GM18907 (cell line): ENCODE data around the gene CES3.
A peak's percentile ranks its signal among the peaks of the same experiment; 100 is the strongest.
"Not testable (repeated sequence)": the region's sequence is repeated elsewhere in the genome, so short reads cannot be mapped to it uniquely, and the experiment has no call there.

Source experiments
- ATAC-seq: cut with Tn5 transposase; IDR thresholded peaks from one replicate; pipeline ENCODE4 v1.9.1; 2021; ENCODE audit warnings: mild to moderate bottlenecking, moderate library complexity; ENCODE audit not compliant: unreplicated experiment

The CES3 gene

DNA sequence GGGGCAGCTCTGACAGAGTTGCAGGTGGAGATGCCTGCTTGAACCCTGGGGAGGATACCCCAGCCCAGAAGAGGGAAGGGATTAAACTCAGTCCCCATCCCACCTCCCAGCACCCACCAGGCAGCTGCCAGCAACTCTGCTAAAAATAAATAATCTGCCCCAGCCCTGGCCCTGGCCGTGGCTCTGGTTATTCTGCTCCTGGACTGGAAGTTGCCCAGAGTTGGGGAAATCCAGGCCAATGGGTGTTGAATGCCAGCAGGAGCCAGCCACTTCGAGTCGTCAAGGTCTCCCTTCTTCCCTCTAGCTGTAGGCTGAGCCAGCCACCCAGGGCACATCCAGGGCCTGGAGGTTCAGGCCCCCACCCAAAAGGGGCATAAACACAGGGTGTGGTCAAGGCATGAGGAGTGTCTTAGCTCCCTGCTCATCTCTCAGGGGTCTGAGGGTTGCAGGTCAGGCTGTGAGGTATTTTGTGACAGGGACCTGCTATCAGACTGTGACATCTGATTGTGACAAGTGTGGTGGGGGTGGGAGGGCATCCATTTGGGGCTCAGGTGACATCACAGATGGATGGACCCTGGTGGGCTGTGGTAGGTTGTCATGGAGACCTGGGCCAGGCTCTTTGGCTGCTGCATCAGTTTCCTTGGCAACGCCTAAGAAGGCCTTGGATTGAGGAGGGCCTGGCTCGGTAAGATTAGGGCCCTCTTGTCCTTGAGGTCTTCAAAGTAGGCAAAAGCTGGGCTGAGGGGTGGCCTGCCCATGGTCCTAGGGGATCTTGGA lies 34.7 kb upstream of the CES3 start:
- no peak for ATAC-seq

DNA sequence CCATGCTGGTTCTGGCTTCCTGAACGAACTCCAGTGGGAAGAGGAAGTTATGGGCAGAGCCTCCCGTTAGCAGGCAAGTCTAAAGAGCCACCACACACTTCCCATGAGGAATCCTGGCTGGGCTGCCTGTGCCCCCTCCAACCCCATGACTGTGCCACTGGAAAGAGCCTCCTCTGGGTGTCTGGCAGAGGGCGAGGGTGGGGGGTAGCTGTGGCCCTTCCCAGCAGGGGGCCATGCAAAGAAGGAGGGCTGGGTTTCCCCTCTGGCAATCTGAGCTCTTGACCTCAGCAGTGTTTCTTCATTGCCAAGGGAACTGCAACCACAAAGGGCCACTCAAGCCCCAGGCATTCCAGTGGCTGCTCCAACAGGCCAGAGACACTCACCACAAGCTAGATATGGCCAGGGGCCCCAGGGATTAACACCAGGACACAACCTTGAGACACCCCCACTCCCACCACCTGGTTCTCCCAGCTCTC lies 34.1 kb upstream of the CES3 start:
- ATAC-seq: no peak

DNA sequence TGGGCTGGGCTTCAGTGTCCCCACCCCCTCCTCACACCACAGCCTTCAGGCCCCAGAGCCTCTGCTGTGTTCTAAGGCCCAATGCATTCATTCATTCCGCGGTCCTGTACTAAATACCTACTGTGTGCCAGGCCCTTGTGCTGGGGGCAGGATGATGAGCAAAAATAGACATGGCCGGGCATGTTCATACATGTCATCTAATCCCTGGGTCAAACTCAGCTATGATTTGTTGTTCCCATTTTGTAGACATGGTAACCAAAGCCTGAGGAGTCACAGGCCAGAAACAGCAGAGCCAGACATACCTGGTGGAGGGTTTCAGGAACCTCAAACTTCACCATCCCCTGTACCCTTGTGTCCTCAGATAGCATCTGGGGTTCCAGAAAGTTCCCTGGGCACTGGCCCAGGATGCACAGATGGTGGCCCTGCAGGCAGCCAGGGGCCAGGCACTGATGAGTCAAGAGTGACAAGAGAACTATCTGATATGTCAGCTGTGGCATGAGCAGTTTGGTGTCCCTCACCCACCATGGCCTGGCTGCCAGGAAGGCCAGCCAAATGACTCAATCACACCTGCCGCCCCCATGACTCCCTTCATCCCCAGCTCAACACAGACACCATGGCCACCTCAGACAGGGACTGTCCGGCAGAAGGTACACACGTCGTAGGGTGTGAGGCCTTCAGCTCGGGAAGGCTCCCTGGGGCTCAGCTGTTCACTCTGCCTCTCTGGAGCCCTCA lies 33.0 kb upstream of the CES3 start:
- ATAC-seq: no peak

GRCh38 chr16:66928702-66929388 lies 32.2 kb upstream of the CES3 start:
- no peak for ATAC-seq

DNA sequence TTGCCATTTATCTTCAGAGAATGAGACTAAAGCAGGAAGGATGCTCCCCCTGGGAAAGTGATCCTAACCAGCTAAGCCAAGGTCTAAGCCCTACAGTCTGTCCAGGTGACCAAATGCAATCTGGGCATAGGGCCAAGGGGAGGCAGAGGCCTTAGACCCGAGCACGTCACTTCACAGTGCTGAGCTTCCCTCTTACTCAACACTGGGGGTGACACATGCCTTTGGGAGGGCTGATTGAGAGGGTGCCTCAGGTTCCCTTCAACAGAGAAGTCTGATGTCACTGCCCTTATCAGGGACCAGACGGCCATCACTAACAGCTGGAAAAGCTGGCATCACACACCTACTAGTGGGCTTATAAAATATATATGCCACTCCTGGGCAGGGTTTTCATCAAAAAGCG lies 30.9 kb upstream of the CES3 start:
- ATAC-seq: no peak

DNA sequence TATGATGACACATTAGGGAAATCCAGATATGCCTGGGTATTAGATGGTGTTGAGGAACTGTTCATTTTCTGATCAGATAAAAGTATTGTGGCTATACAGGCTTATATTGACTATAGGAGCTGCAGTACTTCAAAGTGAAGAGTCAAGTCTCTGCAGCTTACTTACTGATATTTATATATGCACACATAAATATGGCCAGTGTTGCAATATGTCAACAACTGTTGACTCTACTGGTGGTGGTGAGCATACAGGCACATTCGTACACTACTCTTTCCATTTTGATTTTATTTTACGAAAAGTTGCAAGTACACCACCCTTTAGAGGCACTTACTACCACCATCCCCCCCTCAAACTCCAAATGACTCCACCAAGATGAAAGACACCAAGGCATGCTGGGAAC lies 29.4 kb upstream of the CES3 start:
- ATAC-seq: no peak

DNA sequence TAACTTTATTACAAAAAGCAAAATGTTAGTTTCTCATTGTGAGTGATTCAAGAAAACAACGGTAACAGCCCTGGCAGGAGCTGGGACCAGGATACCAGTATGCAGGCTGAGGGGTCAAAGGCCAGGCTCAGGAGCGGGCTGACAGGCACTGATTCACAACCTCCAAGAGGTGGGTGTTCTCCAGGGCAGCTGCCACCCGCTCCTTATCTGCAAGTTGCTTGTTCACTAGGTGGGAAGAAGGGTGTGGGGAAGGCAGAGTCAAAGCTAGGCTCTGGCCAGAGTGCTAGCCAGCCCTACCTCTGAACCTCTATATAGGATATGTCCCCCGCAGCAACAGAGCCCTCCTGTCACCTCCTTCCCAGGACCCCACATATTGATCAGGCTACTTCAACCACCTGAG lies 29.0 kb upstream of the CES3 start:
- ATAC-seq: no peak

DNA sequence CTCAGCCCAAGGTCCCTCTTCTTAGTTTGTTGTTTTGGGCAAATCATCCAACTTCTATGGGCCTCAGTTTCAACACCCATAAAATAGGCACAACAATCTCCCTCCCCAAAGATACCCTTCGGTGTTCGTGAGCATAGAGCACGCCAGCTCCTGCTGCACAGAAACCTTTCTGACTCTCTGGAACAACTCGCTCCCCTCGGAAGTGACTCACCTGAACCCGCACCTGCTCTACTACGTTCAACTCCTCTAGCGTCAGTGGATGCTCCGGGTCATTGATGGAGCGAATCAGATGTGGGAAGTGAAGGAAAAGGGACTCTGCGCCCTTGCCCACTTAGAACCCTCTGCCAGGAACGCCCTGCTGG lies 27.3 kb upstream of the CES3 start:
- ATAC-seq: peak; percentile 15

DNA sequence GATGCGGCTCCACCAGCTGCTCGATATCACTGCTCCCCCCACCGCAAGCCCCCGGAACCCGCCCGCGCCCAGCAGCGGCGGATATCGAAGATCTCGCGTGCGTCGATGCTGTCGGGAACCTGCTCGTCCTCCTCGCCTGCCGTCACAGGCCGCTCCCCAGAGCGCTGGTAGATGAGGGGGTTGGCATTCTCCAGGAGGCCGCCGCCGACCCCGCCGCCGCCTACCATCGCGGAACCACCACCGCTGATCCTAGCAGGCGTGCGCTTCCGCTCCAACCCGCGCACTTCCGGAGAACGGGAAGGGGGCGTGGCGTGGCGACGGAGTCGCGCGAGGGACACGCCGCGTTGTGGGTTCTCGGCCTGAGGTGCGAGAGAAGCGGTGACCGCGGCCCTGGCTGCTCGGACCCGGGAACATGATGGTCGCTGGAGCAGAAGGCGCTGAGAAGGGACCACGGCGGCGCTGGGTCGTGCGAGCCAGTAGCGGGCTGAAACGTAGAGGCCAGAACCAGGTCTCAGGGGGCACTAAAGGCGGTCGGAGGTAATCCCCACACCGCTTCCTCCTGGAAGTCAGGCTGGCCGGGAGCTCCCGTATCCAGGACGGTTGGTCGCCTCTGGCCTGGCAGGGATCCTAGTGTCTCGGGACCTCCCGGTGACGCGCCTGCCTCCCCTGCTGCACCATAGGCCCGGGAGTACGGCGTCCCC lies 26.8 kb upstream of the CES3 start, which contains the start of gene CIAO2B:
CIAO2B (minus strand) TSS at position 265 of the 701 bp plus-strand sequence; CDS start at position 227, 38 bp downstream.
- ATAC-seq: peak; percentile 73

GRCh38 chr16:66934839-66935313 lies 26.2 kb upstream of the CES3 start:
- ATAC-seq: not testable (repeated sequence)

DNA sequence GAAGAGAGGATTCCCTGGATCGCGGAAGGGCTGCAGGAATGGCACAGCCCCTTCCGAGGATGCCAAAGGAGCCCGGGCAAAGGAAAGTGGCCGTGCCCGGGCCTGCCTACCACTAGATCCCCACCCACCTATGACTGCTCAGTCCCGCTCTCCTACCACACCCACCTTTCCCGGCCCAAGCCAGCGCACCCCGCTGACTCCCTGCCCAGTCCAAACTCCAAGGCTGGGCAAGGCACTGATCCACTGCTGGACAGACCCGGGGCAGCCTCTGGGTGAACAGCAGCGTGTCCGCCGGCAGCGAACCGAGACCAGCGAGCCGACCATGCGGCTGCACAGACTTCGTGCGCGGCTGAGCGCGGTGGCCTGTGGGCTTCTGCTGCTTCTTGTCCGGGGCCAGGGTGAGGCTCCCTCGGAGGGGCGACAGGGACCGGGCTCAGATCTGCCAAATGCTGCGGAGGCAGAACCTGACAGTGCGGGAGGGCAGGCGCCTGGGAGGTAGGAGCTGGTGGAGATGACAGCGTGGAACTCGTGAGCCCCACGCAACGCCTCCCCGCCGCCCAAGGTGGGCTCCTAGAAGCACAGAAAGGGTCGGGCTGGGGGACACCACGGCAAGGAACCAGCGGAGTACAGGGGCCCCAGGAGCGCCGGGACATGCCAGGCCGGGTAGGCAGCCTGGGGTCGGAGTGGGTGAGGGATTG lies 25.6 kb upstream of the CES3 start, which contains the start of gene CES2:
CES2 (plus strand) TSS at position 203 of the 698 bp plus-strand sequence; CDS start at position 323, 120 bp downstream.
- no peak for ATAC-seq

DNA sequence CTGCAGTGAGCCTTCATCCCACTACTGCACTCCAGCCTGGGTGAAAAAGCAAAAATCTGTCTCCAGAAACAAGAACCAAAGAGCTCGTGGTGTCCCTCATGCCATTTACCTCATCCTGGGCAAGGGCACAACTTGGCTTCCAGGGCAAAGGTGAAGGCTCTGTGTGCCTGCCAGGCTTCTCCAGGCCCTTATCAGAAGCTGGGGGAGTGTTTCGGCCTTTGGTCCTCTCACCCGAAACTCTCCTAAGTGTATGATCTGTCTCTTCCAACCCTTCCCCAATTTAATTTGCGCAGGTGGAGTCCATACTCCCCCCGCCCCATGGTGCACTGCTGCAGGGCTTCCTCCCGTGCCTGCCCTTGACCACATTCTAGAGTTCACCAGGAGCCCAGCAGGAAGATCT lies 24.6 kb upstream of the CES3 start:
- ATAC-seq: no peak

- no peak for ATAC-seq
Measured at GRCh38 chr16:66936889-66937554, 24.0 kb upstream of the CES3 start.

DNA sequence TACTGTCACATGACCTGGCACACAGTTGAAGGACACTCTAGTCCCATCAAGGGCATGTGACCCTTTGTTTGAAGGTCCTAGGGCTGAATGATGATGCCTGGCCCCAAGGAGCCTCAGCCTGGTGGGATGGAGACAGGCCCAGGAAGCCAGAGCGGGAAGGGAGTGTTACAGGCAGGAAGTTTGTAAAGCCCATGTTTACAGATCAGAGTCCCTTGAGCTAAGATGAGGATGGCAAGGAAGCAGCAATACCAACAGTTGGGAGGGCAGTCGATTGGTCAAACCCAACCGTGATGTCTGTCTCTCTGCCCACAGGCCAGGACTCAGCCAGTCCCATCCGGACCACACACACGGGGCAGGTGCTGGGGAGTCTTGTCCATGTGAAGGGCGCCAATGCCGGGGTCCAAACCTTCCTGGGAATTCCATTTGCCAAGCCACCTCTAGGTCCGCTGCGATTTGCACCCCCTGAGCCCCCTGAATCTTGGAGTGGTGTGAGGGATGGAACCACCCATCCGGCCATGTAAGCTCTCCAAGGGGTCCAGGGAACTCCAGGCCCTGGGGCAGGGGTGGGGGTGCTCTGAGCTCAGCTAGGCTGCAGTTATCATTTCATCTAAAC lies 23.2 kb upstream of the CES3 start:
- ATAC-seq: no peak

DNA sequence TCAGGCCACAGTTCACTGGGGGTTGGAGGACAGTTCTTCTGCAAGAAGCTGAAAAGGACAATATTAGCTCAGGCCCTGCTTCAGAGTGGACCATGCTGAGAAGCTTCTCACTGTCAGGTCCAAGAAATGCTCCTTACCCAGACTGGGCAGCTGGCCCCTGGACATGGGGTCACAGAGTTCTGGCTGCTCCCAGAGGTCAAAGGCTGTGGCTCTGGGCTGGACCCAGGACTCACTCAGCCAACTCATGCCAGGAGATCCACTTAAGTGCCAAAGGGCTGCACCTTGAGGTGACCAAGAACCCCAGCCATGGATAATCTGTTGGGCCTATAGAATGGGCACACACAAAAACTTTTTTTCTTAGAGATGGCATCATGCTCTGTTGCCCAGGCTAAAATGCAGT lies 21.7 kb upstream of the CES3 start:
- ATAC-seq: no peak

DNA sequence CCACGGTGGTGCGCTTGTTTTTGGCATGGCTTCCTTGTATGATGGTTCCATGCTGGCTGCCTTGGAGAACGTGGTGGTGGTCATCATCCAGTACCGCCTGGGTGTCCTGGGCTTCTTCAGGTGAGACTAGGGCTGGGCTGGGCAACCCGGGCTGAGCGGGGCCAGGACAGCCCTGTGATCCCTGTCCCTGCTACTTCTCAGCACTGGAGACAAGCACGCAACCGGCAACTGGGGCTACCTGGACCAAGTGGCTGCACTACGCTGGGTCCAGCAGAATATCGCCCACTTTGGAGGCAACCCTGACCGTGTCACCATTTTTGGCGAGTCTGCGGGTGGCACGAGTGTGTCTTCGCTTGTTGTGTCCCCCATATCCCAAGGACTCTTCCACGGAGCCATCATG lies 20.8 kb upstream of the CES3 start:
- ATAC-seq: no peak

DNA sequence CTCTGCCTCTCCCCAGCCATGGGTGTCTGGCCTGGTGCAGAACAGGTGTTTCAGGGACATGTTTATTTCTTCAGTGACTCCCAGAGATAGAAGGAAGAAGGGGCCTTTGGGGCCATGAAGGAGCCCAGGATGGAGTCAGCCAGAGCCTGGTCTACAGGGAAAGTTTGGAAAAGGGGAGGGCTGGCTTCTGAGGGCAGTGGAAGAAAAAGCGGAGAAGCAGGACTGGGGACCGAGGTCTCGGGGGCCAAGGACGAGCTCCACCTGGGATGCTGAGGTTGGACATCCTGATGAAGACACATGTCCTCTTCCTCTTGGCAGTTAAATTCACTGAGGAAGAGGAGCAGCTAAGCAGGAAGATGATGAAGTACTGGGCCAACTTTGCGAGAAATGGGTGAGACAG lies 18.1 kb upstream of the CES3 start:
- ATAC-seq: no peak

DNA sequence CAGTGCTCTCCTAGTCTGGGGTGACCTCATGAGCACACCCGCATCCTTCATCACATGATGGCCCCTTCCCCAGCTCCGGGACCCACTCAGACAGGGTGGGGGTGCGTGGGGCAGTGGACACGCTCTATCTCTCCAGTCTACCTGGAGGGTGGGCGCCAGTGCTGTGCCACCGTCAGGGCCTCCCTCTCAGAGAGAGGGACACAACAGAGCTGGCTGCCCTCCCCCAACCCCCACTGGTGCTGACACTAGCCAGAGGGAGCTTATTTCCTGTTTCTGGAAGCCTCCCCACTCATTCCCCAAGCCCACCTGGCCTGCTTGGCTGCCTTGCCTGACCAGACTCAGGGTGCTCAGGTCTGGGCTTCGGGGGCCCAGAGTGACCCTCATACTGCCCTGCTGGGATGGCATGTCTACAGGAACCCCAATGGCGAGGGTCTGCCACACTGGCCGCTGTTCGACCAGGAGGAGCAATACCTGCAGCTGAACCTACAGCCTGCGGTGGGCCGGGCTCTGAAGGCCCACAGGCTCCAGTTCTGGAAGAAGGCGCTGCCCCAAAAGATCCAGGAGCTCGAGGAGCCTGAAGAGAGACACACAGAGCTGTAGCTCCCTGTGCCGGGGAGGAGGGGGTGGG lies 17.5 kb upstream of the CES3 start:
- no peak for ATAC-seq

DNA sequence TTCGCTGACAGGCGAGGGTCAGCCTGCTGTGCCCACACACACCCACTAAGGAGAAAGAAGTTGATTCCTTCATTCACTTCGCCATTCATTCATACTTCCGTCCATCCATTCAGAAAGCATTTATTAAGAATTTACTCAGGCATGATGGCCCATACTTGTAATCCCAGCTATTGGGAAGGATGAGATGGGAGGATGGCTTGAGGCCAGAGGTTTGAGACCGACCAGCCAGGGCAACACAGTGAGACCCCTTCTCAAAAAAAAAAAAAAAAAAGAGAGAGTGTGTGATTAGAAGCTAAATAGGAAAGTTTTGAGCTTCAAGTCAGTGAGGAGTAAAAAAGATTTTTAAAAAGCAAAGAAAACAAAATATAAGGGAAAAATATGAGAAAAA lies 17.0 kb upstream of the CES3 start:
- ATAC-seq: no peak
